SU-DHL-6 (cell line): ENCODE data around the gene TUBA4A.
A peak's percentile ranks its signal among the peaks of the same experiment; 100 is the strongest.

Source experiments
- CTCF ChIP-seq: fragments of 200-600 bp; sonication (generic); IDR thresholded peaks from one replicate; pipeline ENCODE4 v1.5.1; 2017; ENCODE audit warnings: antibody characterized with exemption, mild to moderate bottlenecking, low read length, moderate library complexity; ENCODE audit not compliant: insufficient read depth, poor library complexity, severe bottlenecking
- EZH2phosphoT487 ChIP-seq: fragments of 200-600 bp; sonication (generic), shearing (Covaris generic); conservative IDR thresholded peaks from 2 replicates; pipeline ENCODE4 v1.6.1; 2018; ENCODE audit warnings: mild to moderate bottlenecking, antibody characterized with exemption, low read length, moderate library complexity, mixed read lengths

- TF ChIP-seq CTCF (peak; percentile 95), EZH2phosphoT487 (no peak)
Observed at GRCh38 chr2:219277703-219278654, 24.3 kb upstream of the TUBA4A start.
